ENCODE data around the gene CHCHD3.

The CHCHD3 gene

DNA sequence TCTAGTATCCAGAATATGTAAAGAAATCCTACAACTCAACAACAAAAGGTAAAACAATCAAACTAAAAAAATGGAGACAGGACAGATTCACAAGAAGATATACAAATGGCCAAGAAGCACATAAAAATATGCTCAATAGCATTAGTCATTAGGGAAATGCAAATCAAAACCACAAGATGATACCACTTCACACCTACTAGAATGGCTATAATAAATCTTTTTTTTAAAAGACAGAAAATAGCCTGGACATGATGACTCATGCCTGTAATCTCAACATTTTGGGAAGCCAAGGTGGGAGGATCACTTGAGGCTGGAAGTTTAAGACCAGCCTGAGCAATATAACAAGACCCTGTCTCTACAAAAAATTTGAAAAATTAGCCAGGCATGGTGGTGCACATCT, 27.9 kb upstream of the CHCHD3 start:
- ATAC-seq (replicated peaks; ENCODE audit: extremely low read depth, poor library complexity, severe bottlenecking): no peak
- H3K27me3 Mint-ChIP-seq: peaks cover 62% of the 10 kb centered on the region
- H3K36me3 Mint-ChIP-seq (ENCODE audit: insufficient read depth): no peaks in the 10 kb centered on the region
- DNase-seq (ENCODE audit: low spot score in 2 of 2): no peak
- no peak overlapping the region for H3K4me3 Mint-ChIP-seq
- no peaks in the 10 kb centered on the region for H3K4me1 Mint-ChIP-seq
- H3K27ac Mint-ChIP-seq (ENCODE audit: low read depth): no peak overlapping the region
- H3K9me3 Mint-ChIP-seq: peaks cover 6% of the 10 kb centered on the region

DNA sequence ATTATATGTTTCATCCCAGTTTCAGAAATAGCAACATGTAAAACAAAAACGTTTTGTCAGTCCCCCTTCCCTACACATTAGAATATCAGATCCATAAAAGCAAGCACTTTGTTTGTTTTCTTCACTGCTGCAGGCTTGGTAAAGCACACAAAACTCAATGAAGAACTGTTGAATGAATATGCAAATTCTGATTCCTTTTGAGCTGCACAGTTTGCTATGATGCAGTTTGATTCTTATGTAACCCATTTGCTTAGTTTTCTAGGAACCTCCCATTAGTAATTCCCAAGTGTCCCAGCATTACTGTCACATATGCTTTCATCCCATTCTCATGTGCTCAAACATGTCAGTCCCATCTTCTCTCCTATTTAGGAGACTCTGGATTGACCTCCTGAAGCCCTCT, 26.1 kb upstream of the CHCHD3 start:
- no peak for ATAC-seq (replicated peaks; ENCODE audit: extremely low read depth, poor library complexity, severe bottlenecking)
- Mint-ChIP-seq H3K27ac (ENCODE audit: low read depth) (no peak overlapping the region), H3K9me3 (peaks cover 6% of the 10 kb centered on the region), H3K27me3 (peaks cover 45% of the 10 kb centered on the region), H3K4me3 (no peak overlapping the region), H3K36me3 (ENCODE audit: insufficient read depth) (no peaks in the 10 kb centered on the region), H3K4me1 (no peaks in the 10 kb centered on the region)
- no peak for DNase-seq (ENCODE audit: low spot score in 2 of 2)

DNA sequence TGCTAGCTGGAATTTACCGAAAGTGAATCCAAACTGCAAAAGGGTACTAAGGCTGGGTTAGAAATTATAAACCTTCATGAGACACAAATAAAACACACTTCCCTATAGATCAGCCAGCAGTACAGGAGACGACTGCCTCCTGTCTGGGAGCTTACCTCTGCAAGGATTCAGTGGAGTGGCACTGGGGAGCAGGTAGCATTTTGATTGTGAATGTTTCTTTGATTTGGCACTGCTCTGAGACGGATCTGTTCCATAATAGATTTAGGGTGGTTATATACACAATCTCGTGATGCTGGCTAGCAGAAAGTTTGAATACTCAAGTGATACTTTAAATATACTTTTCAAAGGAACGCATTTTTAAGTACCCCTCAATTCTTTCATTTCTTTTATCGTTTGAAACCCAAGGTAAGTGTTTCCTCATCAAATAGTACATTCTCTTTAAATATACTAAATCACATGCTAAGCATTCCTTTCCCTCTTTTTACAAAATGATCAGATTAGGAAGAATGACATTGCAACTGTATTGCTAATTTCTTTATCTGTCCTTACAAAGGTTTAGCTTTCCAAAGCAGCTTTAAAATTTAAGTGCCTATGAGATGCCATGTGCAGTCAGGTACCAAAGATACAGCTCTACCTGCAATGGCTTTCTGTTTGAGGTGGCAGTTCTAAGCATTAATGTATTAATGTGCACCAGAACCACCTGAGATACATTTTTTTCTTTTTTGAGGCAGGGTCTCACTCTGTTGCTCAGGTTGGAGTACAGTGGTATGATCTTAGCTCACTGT, 20.6 kb upstream of the CHCHD3 start:
- no peaks in the 10 kb centered on the region for H3K4me1 Mint-ChIP-seq
- H3K27ac Mint-ChIP-seq (ENCODE audit: low read depth): no peak overlapping the region
- no peak for DNase-seq (ENCODE audit: low spot score in 2 of 2)

DNA sequence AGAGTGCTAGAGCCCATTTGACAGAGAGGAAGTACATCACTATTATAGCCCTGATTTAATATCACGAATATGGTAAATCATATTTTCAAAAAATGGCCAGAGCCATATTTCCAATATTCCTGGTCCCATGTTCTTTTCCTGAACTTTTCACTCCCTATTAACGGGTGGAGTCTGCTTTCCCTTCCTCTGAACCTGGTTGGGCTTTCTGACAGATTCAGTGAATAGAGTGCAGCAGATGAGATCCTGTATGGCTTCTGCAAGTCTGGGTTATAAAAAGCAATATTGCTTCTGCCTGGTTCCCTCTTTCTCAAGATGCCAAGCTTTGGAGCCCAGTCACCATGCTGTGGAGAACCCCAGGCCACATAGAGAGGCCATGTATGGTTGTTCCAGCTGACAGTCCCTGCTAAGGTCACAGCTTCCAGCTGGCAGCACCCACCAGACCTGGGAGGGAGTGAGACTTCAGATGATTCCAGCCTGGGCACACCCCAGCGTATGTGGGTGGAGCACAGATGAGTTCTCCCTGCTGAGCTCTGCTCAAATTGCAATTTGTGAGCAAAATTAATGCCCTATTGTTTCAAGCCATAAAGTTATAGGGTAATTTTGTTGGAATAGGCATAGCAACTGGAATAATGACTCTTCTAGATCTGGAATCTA, 17.9 kb upstream of the CHCHD3 start:
- Mint-ChIP-seq H3K9me3 (no peaks in the 10 kb centered on the region), H3K4me1 (no peaks in the 10 kb centered on the region), H3K36me3 (ENCODE audit: insufficient read depth) (no peaks in the 10 kb centered on the region), H3K27me3 (peaks cover 19% of the 10 kb centered on the region), H3K27ac (ENCODE audit: low read depth) (no peak overlapping the region), H3K4me3 (no peak overlapping the region)
- ATAC-seq (replicated peaks; ENCODE audit: extremely low read depth, poor library complexity, severe bottlenecking) (no peak), DNase-seq (ENCODE audit: low spot score in 2 of 2) (no peak)

More for the DNA sequence above, 20.6 kb upstream of the CHCHD3 start:
- ATAC-seq (replicated peaks; ENCODE audit: extremely low read depth, poor library complexity, severe bottlenecking): no peak
- H3K36me3 Mint-ChIP-seq (ENCODE audit: insufficient read depth): no peaks in the 10 kb centered on the region
- no peak overlapping the region for H3K4me3 Mint-ChIP-seq
- H3K9me3 Mint-ChIP-seq: no peaks in the 10 kb centered on the region
- peaks cover 10% of the 10 kb centered on the region for H3K27me3 Mint-ChIP-seq

DNA sequence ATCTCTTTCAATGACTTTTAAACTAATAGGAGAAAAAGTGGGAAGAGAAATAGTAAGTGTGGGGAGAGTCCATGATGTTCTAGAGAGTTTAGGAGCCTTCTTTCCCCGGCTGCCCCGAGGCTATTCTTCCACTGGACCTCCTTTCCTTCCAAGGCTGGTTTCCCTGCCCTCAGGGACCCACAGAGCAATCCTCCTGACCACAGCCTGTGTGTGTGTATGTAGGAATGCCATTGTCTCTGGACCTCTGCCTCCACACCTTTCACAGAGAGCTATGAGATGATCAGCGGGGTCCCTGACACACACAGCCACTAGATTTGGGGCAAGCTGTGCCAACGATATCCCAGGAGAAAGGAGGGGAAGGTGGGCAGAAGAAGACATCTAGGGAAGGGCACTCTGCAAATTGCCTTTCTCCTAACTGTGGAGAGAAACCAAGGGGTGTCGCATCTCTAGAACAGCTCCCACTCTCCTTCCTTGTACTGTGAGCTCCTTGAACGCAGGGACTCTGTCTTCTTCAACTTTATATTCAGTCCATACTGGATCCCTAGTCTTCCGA, 13.3 kb upstream of the CHCHD3 start:
- Mint-ChIP-seq H3K4me1 (no peaks in the 10 kb centered on the region), H3K36me3 (ENCODE audit: insufficient read depth) (no peaks in the 10 kb centered on the region), H3K4me3 (no peak overlapping the region), H3K9me3 (no peaks in the 10 kb centered on the region), H3K27me3 (peaks cover 14% of the 10 kb centered on the region), H3K27ac (ENCODE audit: low read depth) (no peak overlapping the region)
- no peak for ATAC-seq (replicated peaks; ENCODE audit: extremely low read depth, poor library complexity, severe bottlenecking)
- DNase-seq (ENCODE audit: low spot score in 2 of 2): no peak

DNA sequence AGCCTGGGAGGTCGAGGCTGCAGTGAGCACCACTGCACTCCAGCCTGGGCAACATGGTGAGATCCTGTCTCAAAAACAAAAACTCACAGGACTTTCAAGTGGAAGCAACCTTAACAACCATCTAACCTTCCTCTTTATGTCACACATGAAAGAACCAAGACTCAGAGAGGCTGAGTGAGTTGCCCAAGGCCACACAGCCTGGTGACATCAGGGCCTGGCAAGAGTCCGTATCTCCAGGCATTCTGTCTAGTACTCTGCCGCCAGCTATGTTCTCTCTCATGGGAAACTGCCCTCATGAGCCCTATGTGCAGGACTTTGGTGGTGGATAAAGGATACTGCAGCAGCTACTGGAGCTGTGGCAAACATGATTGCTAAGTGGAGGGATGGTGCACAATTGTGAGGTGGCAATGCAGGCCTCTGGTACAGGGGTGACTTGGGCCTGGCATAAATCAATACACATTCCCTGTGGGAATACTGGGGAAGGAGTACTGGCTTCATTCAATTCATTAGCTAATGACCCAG, 10.1 kb upstream of the CHCHD3 start:
- no peaks in the 10 kb centered on the region for H3K36me3 Mint-ChIP-seq (ENCODE audit: insufficient read depth)
- no peak overlapping the region for H3K4me3 Mint-ChIP-seq
- H3K27me3 Mint-ChIP-seq: peaks cover 8% of the 10 kb centered on the region
- ATAC-seq (replicated peaks; ENCODE audit: extremely low read depth, poor library complexity, severe bottlenecking) (no peak), DNase-seq (ENCODE audit: low spot score in 2 of 2) (no peak)
- H3K9me3 Mint-ChIP-seq: no peaks in the 10 kb centered on the region
- H3K27ac Mint-ChIP-seq (ENCODE audit: low read depth): no peak overlapping the region
- H3K4me1 Mint-ChIP-seq: no peaks in the 10 kb centered on the region

DNA sequence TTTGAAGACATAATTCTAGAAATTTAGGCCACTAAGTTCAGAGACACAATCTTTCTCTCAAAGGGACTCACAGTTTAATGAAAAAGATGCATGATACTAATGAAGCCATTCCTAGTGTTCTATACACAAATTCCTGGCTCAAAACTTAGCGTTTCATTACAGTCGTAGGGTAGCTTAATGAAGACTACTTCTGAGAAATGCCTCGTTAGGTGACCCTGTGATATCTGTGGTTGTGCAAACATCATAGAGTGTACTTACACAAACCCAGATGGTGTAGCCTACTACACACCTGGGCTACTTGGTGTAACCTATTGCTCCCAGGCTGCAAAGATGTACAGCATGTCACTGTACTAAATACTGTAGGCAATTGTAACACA, 488 bp upstream of the CHCHD3 start:
- no peaks in the 10 kb centered on the region for H3K9me3 Mint-ChIP-seq
- ATAC-seq (replicated peaks; ENCODE audit: extremely low read depth, poor library complexity, severe bottlenecking): no peak
- no peak for DNase-seq (ENCODE audit: low spot score in 2 of 2)
- peaks cover 31% of the 10 kb centered on the region for H3K4me1 Mint-ChIP-seq
- H3K4me3 Mint-ChIP-seq: peak overlapping the region; percentile 89
- H3K36me3 Mint-ChIP-seq (ENCODE audit: insufficient read depth): peaks cover 9% of the 10 kb centered on the region
- peak overlapping the region; percentile 90 for H3K27ac Mint-ChIP-seq (ENCODE audit: low read depth)
- H3K27me3 Mint-ChIP-seq: no peaks in the 10 kb centered on the region

DNA sequence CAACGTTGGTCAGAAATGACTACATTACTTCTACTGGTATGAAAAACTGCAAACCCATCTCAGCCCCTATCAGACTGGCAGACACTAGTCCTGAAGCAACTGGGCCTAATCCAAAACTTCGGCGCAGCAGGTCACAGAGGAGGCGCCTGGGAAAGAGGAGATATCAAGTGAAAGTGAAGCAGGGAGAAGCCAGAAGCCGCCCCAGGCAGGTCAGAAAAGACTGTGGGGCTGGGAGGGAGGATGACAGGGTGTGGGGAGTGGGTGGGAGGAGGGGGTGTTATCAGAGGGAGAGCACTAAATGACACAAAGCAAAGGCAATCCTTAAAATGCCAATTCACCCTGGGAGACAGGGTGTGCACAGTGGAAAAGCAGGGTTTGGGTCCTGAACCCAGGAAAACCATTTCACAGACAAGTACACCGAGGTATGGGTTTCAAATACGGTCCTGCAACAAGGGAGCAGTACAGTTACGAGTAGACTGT, 731 bp downstream of the CHCHD3 start:
- DNase-seq (ENCODE audit: low spot score in 2 of 2): no peak
- peaks cover 9% of the 10 kb centered on the region for H3K36me3 Mint-ChIP-seq (ENCODE audit: insufficient read depth)
- H3K9me3 Mint-ChIP-seq: no peaks in the 10 kb centered on the region
- H3K27ac Mint-ChIP-seq (ENCODE audit: low read depth): peak overlapping the region; percentile 90
- H3K4me1 Mint-ChIP-seq: peaks cover 36% of the 10 kb centered on the region
- no peak for ATAC-seq (replicated peaks; ENCODE audit: extremely low read depth, poor library complexity, severe bottlenecking)
- peak overlapping the region; percentile 89 for H3K4me3 Mint-ChIP-seq
- no peaks in the 10 kb centered on the region for H3K27me3 Mint-ChIP-seq

DNA sequence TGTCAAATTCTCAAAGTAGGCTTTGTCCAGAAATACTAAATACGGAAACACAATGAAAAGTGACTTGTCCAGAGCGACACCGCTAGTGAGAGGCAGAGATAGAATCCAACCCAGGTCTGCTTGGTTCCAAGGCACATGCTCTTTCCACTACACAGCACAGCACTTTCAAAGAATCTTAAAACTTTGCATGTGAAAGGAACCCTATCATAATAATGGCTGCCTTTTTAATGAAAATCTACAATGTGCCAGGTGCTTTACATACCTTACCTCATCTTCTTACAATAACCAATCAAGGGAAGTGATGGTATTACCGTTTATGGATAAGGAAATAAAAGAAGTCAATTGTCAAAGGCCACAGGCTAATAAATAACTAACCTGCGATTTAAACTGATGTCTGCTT, 2.6 kb downstream of the CHCHD3 start:
- Mint-ChIP-seq H3K4me1 (peaks cover 44% of the 10 kb centered on the region), H3K27ac (ENCODE audit: low read depth) (no peak overlapping the region), H3K9me3 (no peaks in the 10 kb centered on the region), H3K27me3 (no peaks in the 10 kb centered on the region), H3K4me3 (no peak overlapping the region), H3K36me3 (ENCODE audit: insufficient read depth) (peaks cover 11% of the 10 kb centered on the region)
- no peak for ATAC-seq (replicated peaks; ENCODE audit: extremely low read depth, poor library complexity, severe bottlenecking)
- no peak for DNase-seq (ENCODE audit: low spot score in 2 of 2)

DNA sequence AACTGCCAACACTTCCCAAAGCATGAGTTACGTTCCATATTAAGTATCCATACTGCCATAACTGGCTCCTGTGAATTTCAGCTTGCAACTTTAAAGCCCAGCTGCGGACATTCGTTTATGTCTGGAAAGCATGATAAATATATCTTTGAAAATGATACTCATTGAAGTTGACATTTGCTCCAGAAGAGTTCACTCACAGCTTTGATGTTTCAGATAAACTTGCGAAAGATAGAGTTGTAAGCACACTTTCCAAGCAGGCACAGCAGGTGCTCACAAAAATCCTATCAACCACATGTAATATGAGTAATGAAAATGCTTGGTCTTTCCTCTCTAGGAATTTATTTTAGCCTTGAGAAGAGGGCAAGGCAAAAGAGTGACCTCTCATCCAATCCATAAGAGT, 4.5 kb downstream of the CHCHD3 start:
- peaks cover 12% of the 10 kb centered on the region for H3K36me3 Mint-ChIP-seq (ENCODE audit: insufficient read depth)
- H3K27me3 Mint-ChIP-seq: no peaks in the 10 kb centered on the region
- no peak overlapping the region for H3K27ac Mint-ChIP-seq (ENCODE audit: low read depth)
- DNase-seq (ENCODE audit: low spot score in 2 of 2): no peak
- no peaks in the 10 kb centered on the region for H3K9me3 Mint-ChIP-seq
- H3K4me1 Mint-ChIP-seq: peaks cover 59% of the 10 kb centered on the region
- no peak for ATAC-seq (replicated peaks; ENCODE audit: extremely low read depth, poor library complexity, severe bottlenecking)
- no peak overlapping the region for H3K4me3 Mint-ChIP-seq

DNA sequence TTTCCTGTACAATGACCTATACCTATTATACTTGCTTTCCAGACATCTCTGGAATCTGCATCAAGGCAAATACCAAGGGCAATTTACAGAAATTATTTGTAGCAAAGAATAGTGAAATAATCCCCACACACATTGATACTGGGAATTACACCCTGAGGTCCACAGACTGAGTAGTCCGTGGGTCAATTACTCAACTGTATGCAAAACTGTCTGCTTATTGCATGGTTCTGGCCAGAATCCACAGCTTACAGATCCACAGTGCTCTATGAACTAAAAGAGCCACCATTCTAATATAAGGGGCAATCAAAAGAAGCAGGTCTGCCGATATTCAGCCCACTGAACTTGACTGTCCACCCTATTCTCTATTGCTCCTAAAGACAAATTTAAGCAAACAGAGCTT, 5.7 kb downstream of the CHCHD3 start:
- Mint-ChIP-seq H3K4me1 (peaks cover 58% of the 10 kb centered on the region), H3K4me3 (no peak overlapping the region), H3K27me3 (no peaks in the 10 kb centered on the region), H3K27ac (ENCODE audit: low read depth) (no peak overlapping the region), H3K9me3 (no peaks in the 10 kb centered on the region), H3K36me3 (ENCODE audit: insufficient read depth) (peaks cover 8% of the 10 kb centered on the region)
- no peak for DNase-seq (ENCODE audit: low spot score in 2 of 2)
- ATAC-seq (replicated peaks; ENCODE audit: extremely low read depth, poor library complexity, severe bottlenecking): no peak

DNA sequence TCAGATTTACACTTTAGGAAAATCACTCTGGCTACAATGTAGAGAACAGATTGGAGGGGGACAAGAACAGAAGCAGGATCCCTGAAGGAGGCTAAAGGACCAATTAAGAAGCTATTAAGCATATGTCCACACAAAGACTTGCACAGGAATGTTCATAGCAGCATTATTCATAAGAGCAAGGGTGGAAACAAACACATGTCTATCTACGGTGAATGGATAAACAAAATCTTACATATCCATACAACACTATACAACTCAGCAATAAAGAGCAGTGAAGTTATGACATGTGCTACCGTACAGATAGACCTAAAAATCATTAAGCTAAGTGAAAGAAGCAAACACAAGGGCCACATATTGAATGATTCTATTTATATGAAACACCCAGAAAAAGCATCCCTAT, 10.4 kb downstream of the CHCHD3 start:
- no peaks in the 10 kb centered on the region for H3K9me3 Mint-ChIP-seq
- no peaks in the 10 kb centered on the region for H3K27me3 Mint-ChIP-seq
- no peak overlapping the region for H3K4me3 Mint-ChIP-seq
- no peak overlapping the region for H3K27ac Mint-ChIP-seq (ENCODE audit: low read depth)
- peaks cover 43% of the 10 kb centered on the region for H3K4me1 Mint-ChIP-seq
- DNase-seq (ENCODE audit: low spot score in 2 of 2) (no peak), ATAC-seq (replicated peaks; ENCODE audit: extremely low read depth, poor library complexity, severe bottlenecking) (no peak)
- peaks cover 16% of the 10 kb centered on the region for H3K36me3 Mint-ChIP-seq (ENCODE audit: insufficient read depth)

DNA sequence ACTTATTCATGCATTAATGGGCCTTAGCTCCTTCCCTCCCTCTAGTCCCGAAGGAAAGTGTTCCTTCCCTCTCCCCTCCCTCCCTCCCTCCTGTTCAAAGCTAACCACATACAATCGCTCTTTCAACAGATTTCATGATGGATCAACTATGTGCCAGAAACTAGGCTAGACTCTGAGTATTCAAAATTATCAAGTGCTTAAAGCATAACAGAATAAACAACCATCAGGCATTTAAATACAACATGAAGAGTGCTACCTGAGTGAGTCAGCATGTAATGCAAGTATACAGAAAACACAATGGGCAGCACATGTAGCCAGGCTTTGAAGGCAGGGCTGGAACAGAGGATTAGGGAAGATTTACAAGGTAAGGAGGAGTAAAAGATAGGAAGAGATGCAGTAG, 11.3 kb downstream of the CHCHD3 start:
- no peaks in the 10 kb centered on the region for H3K9me3 Mint-ChIP-seq
- H3K36me3 Mint-ChIP-seq (ENCODE audit: insufficient read depth): peaks cover 16% of the 10 kb centered on the region
- no peaks in the 10 kb centered on the region for H3K27me3 Mint-ChIP-seq
- no peak for DNase-seq (ENCODE audit: low spot score in 2 of 2)
- peaks cover 44% of the 10 kb centered on the region for H3K4me1 Mint-ChIP-seq
- no peak overlapping the region for H3K27ac Mint-ChIP-seq (ENCODE audit: low read depth)
- no peak overlapping the region for H3K4me3 Mint-ChIP-seq
- ATAC-seq (replicated peaks; ENCODE audit: extremely low read depth, poor library complexity, severe bottlenecking): no peak

All from central memory CD8-positive, alpha-beta T cell (primary cell).